Ishikawa (cell line): Measurements from ENCODE around the gene DDX42.

Experiments used
- CEBPB ChIP-seq: IDR thresholded peaks from 2 replicates; pipeline ENCODE4 v1.6.1; 2012
- CREB1 ChIP-seq: IDR thresholded peaks from 2 replicates; pipeline ENCODE4 v1.6.1; 2012; ENCODE audit warnings: low read depth
- EP300 ChIP-seq: IDR thresholded peaks from 2 replicates; pipeline ENCODE4 v1.6.1; 2012; ENCODE audit warnings: borderline replicate concordance
- RAD21 ChIP-seq: IDR thresholded peaks from 2 replicates; pipeline ENCODE4 v1.6.1; 2012; ENCODE audit warnings: low read depth
- TAF1 ChIP-seq: IDR thresholded peaks from 2 replicates; pipeline ENCODE4 v1.6.1; 2012; ENCODE audit warnings: low read depth, mild to moderate bottlenecking
- TCF12 ChIP-seq: IDR thresholded peaks from 2 replicates; pipeline ENCODE4 v1.6.1; 2012; ENCODE audit warnings: low read depth
- TEAD4 ChIP-seq: IDR thresholded peaks from 2 replicates; pipeline ENCODE4 v1.6.1; 2012
- ZBTB7A ChIP-seq: IDR thresholded peaks from 2 replicates; pipeline ENCODE4 v1.6.1; 2012; ENCODE audit warnings: low read depth
- TF ChIP-seq, protein P1 (sequence below): IDR thresholded peaks from 2 replicates; pipeline ENCODE4 v1.6.1; 2012
- TF ChIP-seq, protein P2 (sequence below): IDR thresholded peaks from 2 replicates; pipeline ENCODE4 v1.6.1; 2012; ENCODE audit warnings: low read depth, mild to moderate bottlenecking
- TF ChIP-seq, protein P3 (sequence below): IDR thresholded peaks from 2 replicates; pipeline ENCODE4 v1.6.1; 2012

DNA sequence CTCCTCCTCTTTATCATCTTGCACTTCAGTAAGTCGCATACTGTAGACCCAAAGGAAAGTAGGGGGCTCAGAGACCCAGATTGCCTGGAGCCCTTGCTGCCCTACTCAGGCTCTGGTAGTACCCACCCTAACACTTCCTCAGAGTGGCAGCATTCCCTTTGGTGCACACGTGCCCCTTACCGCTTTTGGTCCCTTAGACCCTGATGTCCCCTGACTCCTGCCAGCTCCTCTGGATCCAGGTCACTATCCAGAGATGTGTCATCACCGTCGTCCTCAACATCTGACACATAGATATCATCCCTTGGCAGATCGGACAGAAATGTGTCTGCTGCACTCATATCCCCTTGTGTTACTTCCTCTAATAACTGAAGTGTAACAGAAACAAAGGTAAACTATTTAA lies 47.8 kb downstream of the DDX42 start:
- TF ChIP-seq EP300 (no peak), RAD21 (no peak), TAF1 (no peak), CEBPB (no peak), TCF12 (no peak), TEAD4 (no peak), ZBTB7A (no peak), CREB1 (no peak)
- TF ChIP-seq, protein P1, sequence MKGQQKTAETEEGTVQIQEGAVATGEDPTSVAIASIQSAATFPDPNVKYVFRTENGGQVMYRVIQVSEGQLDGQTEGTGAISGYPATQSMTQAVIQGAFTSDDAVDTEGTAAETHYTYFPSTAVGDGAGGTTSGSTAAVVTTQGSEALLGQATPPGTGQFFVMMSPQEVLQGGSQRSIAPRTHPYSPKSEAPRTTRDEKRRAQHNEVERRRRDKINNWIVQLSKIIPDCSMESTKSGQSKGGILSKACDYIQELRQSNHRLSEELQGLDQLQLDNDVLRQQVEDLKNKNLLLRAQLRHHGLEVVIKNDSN, result no peak
- TF ChIP-seq, protein P2, sequence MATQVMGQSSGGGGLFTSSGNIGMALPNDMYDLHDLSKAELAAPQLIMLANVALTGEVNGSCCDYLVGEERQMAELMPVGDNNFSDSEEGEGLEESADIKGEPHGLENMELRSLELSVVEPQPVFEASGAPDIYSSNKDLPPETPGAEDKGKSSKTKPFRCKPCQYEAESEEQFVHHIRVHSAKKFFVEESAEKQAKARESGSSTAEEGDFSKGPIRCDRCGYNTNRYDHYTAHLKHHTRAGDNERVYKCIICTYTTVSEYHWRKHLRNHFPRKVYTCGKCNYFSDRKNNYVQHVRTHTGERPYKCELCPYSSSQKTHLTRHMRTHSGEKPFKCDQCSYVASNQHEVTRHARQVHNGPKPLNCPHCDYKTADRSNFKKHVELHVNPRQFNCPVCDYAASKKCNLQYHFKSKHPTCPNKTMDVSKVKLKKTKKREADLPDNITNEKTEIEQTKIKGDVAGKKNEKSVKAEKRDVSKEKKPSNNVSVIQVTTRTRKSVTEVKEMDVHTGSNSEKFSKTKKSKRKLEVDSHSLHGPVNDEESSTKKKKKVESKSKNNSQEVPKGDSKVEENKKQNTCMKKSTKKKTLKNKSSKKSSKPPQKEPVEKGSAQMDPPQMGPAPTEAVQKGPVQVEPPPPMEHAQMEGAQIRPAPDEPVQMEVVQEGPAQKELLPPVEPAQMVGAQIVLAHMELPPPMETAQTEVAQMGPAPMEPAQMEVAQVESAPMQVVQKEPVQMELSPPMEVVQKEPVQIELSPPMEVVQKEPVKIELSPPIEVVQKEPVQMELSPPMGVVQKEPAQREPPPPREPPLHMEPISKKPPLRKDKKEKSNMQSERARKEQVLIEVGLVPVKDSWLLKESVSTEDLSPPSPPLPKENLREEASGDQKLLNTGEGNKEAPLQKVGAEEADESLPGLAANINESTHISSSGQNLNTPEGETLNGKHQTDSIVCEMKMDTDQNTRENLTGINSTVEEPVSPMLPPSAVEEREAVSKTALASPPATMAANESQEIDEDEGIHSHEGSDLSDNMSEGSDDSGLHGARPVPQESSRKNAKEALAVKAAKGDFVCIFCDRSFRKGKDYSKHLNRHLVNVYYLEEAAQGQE, result no peak
- TF ChIP-seq, protein P3, sequence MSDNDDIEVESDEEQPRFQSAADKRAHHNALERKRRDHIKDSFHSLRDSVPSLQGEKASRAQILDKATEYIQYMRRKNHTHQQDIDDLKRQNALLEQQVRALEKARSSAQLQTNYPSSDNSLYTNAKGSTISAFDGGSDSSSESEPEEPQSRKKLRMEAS, result no peak
